Lower leg skin (tissue), 4 donors: ENCODE data around the gene ZBTB42. TPM values are rescaled to one million over a fixed set of nuclear protein-coding genes. Genes with fewer than 3 reads are reported as not detected.

Source experiments
- DNase-seq, 2 donors: peaks; one replicate each; pipeline ENCODE4 v3.0.0-alpha.2; 2019; ENCODE audit warnings: low spot score in 2 of 2
- H3K4me3 ChIP-seq: fragments of 200-600 bp; sonication (generic); 2 replicates; pipeline ENCODE4 v1.5.1; 2017; ENCODE audit warnings: mild to moderate bottlenecking, low read depth; ENCODE audit not compliant: poor library complexity, severe bottlenecking
- POLR2A ChIP-seq, 2 donors: fragments of 450-650 bp; IDR thresholded peaks; one replicate each; pipeline ENCODE4 v1.6.1; 2016 to 2017; ENCODE audit warnings: antibody characterized with exemption in 2 of 2, mild to moderate bottlenecking in 1 of 2, moderate library complexity in 1 of 2
- WGBS, 2 donors: methylation state at CpG; one replicate each; pipeline ENCODE4 v1.1.5; 2018; 5-methylcytosine and 5-hydroxymethylcytosine counted together
- intact Hi-C: fragments of 100-400 bp; cut with DNase I; formaldehyde crosslinking; loops from one replicate; pipeline ENCODE4 v1.15.0; 2023; ENCODE audit warnings: low total_unique reads
- total RNA-seq, 4 donors: library from RNA; depleted of rRNA; stranded (reverse); fragments of >200 nt; gene quantifications; one replicate each; pipeline ENCODE4 v1.1.0, GENCODE V29; 2016
- TF ChIP-seq, protein P1 (sequence below), 3 donors: fragments of 450-650 bp; IDR thresholded peaks; one replicate each; pipeline ENCODE4 v1.5.1; 2016; ENCODE audit warnings: antibody characterized with exemption in 3 of 3, mild to moderate bottlenecking in 3 of 3, moderate library complexity in 2 of 3

The ZBTB42 gene
- total RNA-seq, 4 donors from 2014 or later = 1.6 to 11.9 (median 8.6) TPM

DNA sequence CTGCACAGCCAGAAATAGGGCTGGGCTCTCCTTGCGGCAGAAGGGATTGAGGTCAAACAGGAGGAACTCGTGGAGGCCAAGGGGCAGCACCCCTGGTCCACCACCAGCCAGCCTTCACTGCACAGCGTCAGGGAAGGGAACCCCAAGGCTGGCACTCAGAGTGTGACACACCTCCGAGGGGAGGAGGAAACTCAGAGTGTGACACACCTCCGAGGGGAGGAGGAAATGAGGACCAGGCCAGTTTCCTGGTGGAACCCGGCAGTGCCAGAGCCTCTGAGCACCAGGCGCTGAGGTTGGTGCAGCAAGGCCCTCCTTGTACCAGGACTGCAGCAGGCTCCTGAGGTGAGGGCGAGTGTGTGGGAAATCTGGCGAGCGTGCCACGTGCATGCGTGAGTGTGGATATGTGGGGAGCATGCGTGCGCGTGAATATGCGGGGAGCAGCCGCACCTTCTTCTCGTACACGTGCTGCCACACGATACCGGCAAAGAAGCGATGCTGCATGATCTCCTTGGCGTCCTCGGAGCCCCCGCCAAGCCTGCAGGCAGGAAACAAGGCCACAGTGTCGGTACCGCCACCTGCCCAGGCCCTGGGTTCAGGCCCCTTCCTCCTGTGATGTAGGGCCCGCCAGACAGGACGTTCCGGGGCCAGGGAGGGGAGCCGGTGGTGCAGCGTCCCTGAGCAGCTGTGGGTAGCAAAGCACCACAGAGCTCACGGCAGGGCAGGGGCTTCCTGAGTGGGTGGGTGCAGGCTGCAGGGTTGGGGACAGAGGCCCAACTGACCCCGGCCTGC, 28.8 kb upstream of the ZBTB42 start:
- no peak for DNase-seq
- intact Hi-C loops = loop anchor here (5.0 kb wide), 1 partner anchor 50 kb away; no protein-coding TSS in a partner anchor
- TF ChIP-seq, protein P1, sequence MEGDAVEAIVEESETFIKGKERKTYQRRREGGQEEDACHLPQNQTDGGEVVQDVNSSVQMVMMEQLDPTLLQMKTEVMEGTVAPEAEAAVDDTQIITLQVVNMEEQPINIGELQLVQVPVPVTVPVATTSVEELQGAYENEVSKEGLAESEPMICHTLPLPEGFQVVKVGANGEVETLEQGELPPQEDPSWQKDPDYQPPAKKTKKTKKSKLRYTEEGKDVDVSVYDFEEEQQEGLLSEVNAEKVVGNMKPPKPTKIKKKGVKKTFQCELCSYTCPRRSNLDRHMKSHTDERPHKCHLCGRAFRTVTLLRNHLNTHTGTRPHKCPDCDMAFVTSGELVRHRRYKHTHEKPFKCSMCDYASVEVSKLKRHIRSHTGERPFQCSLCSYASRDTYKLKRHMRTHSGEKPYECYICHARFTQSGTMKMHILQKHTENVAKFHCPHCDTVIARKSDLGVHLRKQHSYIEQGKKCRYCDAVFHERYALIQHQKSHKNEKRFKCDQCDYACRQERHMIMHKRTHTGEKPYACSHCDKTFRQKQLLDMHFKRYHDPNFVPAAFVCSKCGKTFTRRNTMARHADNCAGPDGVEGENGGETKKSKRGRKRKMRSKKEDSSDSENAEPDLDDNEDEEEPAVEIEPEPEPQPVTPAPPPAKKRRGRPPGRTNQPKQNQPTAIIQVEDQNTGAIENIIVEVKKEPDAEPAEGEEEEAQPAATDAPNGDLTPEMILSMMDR (IDR thresholded peaks at IDR 0.05) = no peak
- no peak for TF ChIP-seq POLR2A (IDR thresholded peaks at IDR 0.05)
- no peak overlapping the region for H3K4me3 ChIP-seq
- WGBS, 2 donors = 84 to 87% methylated on average over 33 of the region's 34 CpGs

DNA sequence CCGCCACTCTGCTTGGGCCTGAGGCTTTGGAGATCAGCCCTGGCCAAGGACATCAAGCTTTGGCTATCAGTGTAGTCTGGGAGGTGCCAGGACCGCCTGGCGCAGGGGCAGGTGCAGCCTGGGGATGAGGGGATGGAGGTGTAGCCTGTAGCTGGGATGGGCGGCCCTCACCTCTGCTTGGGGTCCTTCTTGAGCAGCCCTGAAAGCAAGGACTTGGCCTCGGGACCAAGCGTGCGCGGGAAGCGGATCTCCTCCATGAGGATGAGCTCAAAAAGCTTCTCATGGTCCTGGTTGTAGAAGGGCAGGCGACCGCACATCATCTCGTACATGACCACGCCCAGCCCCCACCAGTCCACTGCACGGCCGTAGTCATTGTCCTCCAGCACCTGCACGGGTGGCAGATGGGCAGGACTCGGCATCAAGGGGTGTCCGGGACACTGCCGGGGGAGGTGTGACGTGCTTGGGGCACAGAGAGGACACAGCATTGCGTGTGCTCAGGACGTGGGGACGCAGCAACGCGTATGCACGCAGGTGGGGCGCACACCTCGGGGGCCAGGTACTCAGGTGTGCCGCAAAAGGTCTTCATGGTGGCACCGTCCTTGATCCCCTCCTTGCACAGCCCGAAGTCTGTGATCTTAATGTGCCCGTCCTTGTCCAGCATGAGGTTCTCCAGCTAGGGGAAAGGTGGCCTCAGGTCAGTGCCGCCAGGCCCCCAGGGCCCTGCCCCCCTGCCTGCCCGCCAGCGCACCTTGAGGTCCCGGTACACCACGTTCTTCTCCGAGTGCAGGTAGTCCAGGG, 28.0 kb upstream of the ZBTB42 start:
- intact Hi-C loops = loop anchor here (5.0 kb wide), 1 partner anchor 49 kb away; no protein-coding TSS in a partner anchor
- no peak for DNase-seq
- TF ChIP-seq POLR2A (IDR thresholded peaks at IDR 0.05) = no peak
- TF ChIP-seq, protein P1 (IDR thresholded peaks at IDR 0.05) = no peak
- 92 to 94% methylated on average over 37 to 38 of the region's 38 CpGs for WGBS, 2 donors
- no peak overlapping the region for H3K4me3 ChIP-seq

DNA sequence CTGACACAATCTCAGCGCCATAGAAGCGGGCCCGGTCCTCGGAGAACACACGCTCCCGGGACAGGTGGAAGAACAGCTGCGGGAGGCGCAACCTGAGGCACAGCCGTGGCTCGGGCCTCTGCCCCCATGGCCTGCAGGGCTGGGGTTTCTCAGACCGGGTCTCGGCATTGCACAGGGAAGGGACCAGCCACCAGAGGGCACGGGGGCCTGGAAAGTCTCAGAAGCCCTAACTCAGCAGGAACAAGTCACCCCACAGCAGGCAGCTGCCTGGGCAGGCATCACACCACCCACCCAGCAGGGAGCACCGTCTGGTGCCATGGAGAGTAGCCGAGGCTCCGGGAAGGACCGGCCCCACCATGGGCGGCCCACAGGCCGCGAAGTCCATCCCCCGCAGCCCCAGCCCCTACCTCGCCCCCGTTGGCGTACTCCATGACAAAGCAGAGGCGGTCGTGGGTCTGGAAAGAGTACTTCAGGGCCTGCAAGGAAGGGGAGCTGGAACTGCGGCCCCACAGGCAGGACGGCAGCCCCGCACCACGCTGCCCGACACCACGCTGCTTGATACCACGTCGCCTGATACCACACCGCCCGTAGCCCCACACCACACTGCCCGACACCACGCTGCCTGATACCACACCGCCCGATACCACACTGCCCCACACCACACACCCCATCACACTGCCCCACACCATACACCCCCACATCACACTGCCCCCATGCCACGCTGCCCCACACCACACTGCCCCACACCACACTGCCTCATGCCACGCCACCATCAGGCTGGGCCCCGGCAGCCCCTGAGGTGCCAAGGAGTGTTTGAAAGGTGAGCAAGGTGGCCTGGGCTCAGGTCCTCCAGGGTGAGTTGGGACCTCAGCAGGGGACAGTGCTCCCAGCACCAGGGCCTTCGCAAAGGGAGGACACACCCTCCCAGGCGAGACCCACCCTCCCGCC, 27.1 kb upstream of the ZBTB42 start:
- H3K4me3 ChIP-seq = no peak overlapping the region
- intact Hi-C loops = loop anchor here (5.0 kb wide), 1 partner anchor 49 kb away; no protein-coding TSS in a partner anchor

DNA sequence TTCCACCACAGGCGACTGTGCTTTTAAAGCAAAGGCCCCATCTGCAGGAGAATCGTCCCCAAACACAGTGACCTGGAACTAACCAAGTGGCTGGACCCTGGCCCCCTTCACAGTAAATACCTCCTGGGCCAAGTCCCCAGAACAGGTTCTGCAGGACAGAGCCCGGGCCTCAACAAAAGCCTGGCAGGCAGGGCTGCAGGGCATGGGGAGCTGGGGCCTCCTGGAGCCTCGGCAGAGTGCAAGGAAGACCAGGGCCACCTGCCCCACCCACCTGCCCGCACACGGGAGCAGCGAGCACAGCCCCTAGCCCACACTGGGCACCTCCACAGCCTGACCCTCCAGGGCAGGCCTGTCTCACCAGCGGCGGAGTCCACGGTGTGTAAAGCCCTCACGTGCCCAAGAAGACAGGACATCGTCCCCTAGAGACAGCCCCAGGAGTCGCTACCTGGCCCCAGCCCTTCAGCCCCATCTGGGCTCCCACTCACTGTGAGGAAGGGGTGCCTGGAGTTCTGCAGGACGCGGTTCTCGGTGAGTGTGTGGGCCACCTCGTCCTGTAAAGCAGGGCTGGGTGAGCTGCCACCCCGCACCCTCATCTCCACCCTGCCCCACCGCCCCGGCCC, 26.3 kb upstream of the ZBTB42 start:
- 77 to 83% methylated on average over 14 to 17 of the region's 20 CpGs for WGBS, 2 donors
- no peak for DNase-seq
- no peak overlapping the region for H3K4me3 ChIP-seq
- intact Hi-C loops = loop anchor here (5.0 kb wide), 1 partner anchor 48 kb away; no protein-coding TSS in a partner anchor
- TF ChIP-seq, protein P1 (IDR thresholded peaks at IDR 0.05) = no peak
- no peak for TF ChIP-seq POLR2A (IDR thresholded peaks at IDR 0.05)

More for the DNA sequence above, 27.1 kb upstream of the ZBTB42 start:
- no peak for DNase-seq
- TF ChIP-seq, protein P1 (IDR thresholded peaks at IDR 0.05) = no peak
- 87 to 90% methylated on average over 39 to 40 of the region's 46 CpGs for WGBS, 2 donors

DNA sequence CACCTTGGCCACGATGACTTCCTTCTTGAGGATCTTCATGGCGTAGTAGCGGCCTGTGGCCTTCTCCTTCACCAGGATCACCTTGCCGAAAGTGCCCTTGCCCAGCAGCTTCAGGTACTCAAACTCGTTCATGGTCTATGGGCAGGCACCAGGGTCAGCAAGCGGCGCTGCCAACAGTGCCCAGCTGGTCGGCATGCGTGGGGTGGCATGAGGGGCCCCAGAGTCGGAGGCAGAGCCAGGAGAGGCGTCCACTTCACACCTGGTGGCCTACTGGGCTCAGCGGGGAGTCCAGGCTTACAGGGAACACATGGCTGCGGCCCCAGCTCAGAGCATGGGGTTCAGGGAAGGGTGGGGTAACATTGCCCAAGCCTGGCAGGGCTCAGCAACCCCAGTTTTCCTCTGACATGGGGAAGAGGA, 25.8 kb upstream of the ZBTB42 start:
- no peak for TF ChIP-seq POLR2A (IDR thresholded peaks at IDR 0.05)
- TF ChIP-seq, protein P1 (IDR thresholded peaks at IDR 0.05) = no peak
- whole genome bisulfite sequencing, 2 donors = 92 to 93% methylated on average over 13 of the region's 13 CpGs
- no peak for DNase-seq
- intact Hi-C loops = no loop called here
- no peak overlapping the region for H3K4me3 ChIP-seq
